GM12878 (cell line): Measurements from ENCODE around the gene SLC9B1. TPM values are rescaled to one million over a fixed set of nuclear protein-coding genes. Genes with fewer than 3 reads are reported as not detected.

Experiments
- BRCA1 ChIP-seq: IDR thresholded peaks from 2 replicates; pipeline ENCODE4 v1.6.1; 2011; ENCODE audit warnings: low read depth, low read length, improper control_type of control experiment
- CEBPB ChIP-seq, 2 experiments: fragments of 150-350 bp in 1 of 2; IDR thresholded peaks; 2 replicates each; pipeline ENCODE4 v1.6.1; 2012 to 2014; ENCODE audit warnings: low read depth in 2 of 2, low read length in 2 of 2, borderline replicate concordance in 1 of 2, inconsistent platforms in 1 of 2
- ESRRA ChIP-seq: IDR thresholded peaks from 2 replicates; pipeline ENCODE4 v1.6.1; 2012; ENCODE audit warnings: mild to moderate bottlenecking, low read length, improper control_type of control experiment
- IRF4 ChIP-seq: IDR thresholded peaks from 2 replicates; pipeline ENCODE4 v1.6.1; 2011; ENCODE audit warnings: low read depth, low read length
- MTA2 ChIP-seq: fragments of 450-650 bp; IDR thresholded peaks from 2 replicates; pipeline ENCODE4 v1.6.1; 2016; ENCODE audit warnings: low read depth, mild to moderate bottlenecking, moderate library complexity
- MYB ChIP-seq: fragments of 150-350 bp; IDR thresholded peaks from 2 replicates; pipeline ENCODE4 v1.6.1; 2014; ENCODE audit warnings: mild to moderate bottlenecking, low read depth, low read length, borderline replicate concordance
- NFIC ChIP-seq: IDR thresholded peaks from 2 replicates; pipeline ENCODE4 v1.6.1; 2012; ENCODE audit warnings: low read depth, mild to moderate bottlenecking, inconsistent platforms, low read length, moderate library complexity
- POLR2AphosphoS5 ChIP-seq: IDR thresholded peaks from 2 replicates; pipeline ENCODE4 v1.6.1; 2011; ENCODE audit warnings: mild to moderate bottlenecking, low read length, inconsistent platforms
- RAD21 ChIP-seq: IDR thresholded peaks from 2 replicates; pipeline ENCODE4 v1.6.1; 2011; ENCODE audit warnings: mild to moderate bottlenecking, low read depth, low read length, moderate library complexity; ENCODE audit not compliant: insufficient read depth
- RAD51 ChIP-seq: fragments of 450-650 bp; IDR thresholded peaks from 2 replicates; pipeline ENCODE4 v1.6.1; 2016; ENCODE audit warnings: moderate library complexity, mild to moderate bottlenecking, inconsistent platforms
- RCOR1 ChIP-seq: conservative IDR thresholded peaks from 2 replicates; pipeline ENCODE4 v1.6.1; 2012; ENCODE audit warnings: low read depth, low read length, improper control_type of control experiment
- RUNX3 ChIP-seq: IDR thresholded peaks from 2 replicates; pipeline ENCODE4 v1.6.1; 2012; ENCODE audit warnings: low read length, inconsistent platforms
- SREBF1 ChIP-seq: IDR thresholded peaks from 2 replicates; pipeline ENCODE4 v1.6.1; 2012; ENCODE audit warnings: mild to moderate bottlenecking, low read length
- SREBF2 ChIP-seq: IDR thresholded peaks from 2 replicates; pipeline ENCODE4 v1.6.1; 2012; ENCODE audit warnings: mild to moderate bottlenecking, low read length
- SUPT20H ChIP-seq: IDR thresholded peaks from 2 replicates; pipeline ENCODE4 v1.6.1; 2011; ENCODE audit warnings: low read depth, mild to moderate bottlenecking, low read length, moderate library complexity, borderline replicate concordance; ENCODE audit not compliant: control insufficient read depth
- SUZ12 ChIP-seq: fragments of 200-600 bp; sonication (generic); IDR thresholded peaks from one replicate; pipeline ENCODE4 v1.6.1; 2018; ENCODE audit warnings: antibody characterized with exemption, mild to moderate bottlenecking; ENCODE audit not compliant: unreplicated experiment
- TAF1 ChIP-seq: IDR thresholded peaks from 2 replicates; pipeline ENCODE4 v1.6.1; 2011; ENCODE audit warnings: mild to moderate bottlenecking, low read depth, low read length, borderline replicate concordance
- TBL1XR1 ChIP-seq: IDR thresholded peaks from 2 replicates; pipeline ENCODE4 v1.6.1; 2012; ENCODE audit warnings: low read depth, low read length, improper control_type of control experiment
- WRNIP1 ChIP-seq: IDR thresholded peaks from 2 replicates; pipeline ENCODE4 v1.6.1; 2011; ENCODE audit warnings: low read depth, low read length, improper control_type of control experiment, borderline replicate concordance
- polyA plus RNA-seq, 11 experiments: library from polyadenylated mRNA; depleted of rRNA in 4 of 11; unstranded in 6 of 11; stranded (reverse) in 5 of 11; fragments of >200 nt; fragmentation: Nextera tagmentation in 4 of 11; fragmentation: Illumina TruSeq in 1 of 11; extraction: Ambion mirVana in 4 of 11; extraction: Trizol in 1 of 11; gene quantifications; 1 replicate in 1 of 11; 2 replicates in 10 of 11; pipeline versions ENCODE4 v1.2.1 to v1.2.3, GENCODE V29; 2011 to 2016; ENCODE audit warnings: inconsistent platforms in 2 of 11, missing spikeins in 2 of 11, low read depth in 1 of 11
- total RNA-seq, 4 experiments: library from RNA; depleted of rRNA in 3 of 4; stranded (reverse); fragments of >200 nt in 3 of 4; fragmentation: Illumina TruSeq in 1 of 4; extraction: Trizol in 1 of 4; gene quantifications; 2 replicates each; pipeline versions ENCODE4 v1.2.1 to v1.2.3, GENCODE V29; 2013 to 2021
- TF ChIP-seq, protein P1 (sequence below): fragments of 450-650 bp; IDR thresholded peaks from 2 replicates; pipeline ENCODE4 v1.6.1; 2017; ENCODE audit warnings: mild to moderate bottlenecking, low read depth, inconsistent platforms; ENCODE audit not compliant: poor library complexity, severe bottlenecking
- TF ChIP-seq, protein P2 (sequence below): fragments of 450-650 bp; IDR thresholded peaks from 2 replicates; pipeline ENCODE4 v1.6.1; 2016; ENCODE audit warnings: mild to moderate bottlenecking
- TF ChIP-seq, protein P3 (sequence below): fragments of 450-650 bp; formaldehyde crosslinking; IDR thresholded peaks from 2 replicates; pipeline ENCODE4 v1.4.0; 2020; ENCODE audit warnings: mild to moderate bottlenecking, moderate library complexity
- TF ChIP-seq, protein P4 (sequence below): IDR thresholded peaks from 2 replicates; pipeline ENCODE4 v1.6.1; 2012; ENCODE audit warnings: low read depth, low read length, improper control_type of control experiment

Gene SLC9B1
- total and polyA plus RNA-seq, 10 of the 15 experiments (the other 5 are each of a cell fraction or from before 2014, with no cell fraction given), result 1.0 to 3.5 (median 1.8) TPM

DNA sequence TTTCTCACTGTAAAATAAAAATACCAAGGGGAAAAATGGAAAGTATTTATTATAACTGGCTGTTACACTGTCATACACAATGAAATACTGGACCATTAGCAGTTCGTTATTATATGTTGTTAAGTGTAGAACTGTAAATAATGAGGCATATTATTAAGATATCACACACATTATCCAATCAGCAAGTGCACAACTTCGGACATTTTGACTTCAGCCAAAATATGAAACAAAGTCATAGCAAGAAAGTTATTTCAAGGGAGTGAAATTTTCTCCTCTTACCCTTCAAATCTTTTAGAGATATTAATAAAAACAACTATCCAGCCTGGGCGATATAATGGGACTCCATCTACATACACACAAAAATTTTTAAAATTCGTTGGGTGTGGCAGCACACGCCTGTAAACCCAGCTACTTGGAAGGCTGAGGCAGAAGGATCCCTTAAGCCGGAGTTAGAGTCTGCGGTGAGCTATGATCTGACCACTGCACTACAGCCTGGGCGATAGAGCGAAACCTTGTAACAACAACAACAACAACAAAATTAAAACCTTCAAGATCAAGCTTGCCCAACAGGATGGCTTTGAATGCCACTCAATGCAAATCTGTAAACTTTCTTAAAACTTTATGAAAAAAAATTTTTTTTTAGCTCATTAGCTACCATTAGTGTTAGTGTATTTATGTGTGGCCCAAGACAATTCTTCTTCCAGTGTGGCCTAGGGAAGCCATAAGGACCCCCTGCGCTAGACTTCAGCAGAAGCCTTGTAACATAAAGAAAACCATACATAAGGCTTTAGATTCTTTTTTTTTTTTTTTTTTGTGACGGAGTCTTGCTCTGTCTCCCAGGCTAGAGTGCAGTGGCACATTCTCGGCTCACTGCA, 152.0 kb downstream of the SLC9B1 start (continued):
- TF ChIP-seq BRCA1 (no peak), RUNX3 (peak; percentile 86), WRNIP1 (no peak), SUPT20H (no peak), TBL1XR1 (no peak), TAF1 (no peak), SREBF2 (no peak), NFIC (peak; percentile 46; the same call in 1 of the 2 replicates), MYB (no peak), SUZ12 (no peak), RCOR1 (no peak), SREBF1 (no peak), RAD21 (no peak), MTA2 (no peak), CEBPB (IDR thresholded peaks at IDR 0.05; ENCODE audit: borderline replicate concordance in 1 of 2, low read depth in 2 of 2, low read length in 2 of 2) (no peak), ESRRA (no peak), RAD51 (no peak; the same call in 1 of the 2 replicates), POLR2AphosphoS5 (0 out of 2 replicates have a peak, but pooled peaks have one; percentile 32), IRF4 (no peak)
- TF ChIP-seq, protein P1, sequence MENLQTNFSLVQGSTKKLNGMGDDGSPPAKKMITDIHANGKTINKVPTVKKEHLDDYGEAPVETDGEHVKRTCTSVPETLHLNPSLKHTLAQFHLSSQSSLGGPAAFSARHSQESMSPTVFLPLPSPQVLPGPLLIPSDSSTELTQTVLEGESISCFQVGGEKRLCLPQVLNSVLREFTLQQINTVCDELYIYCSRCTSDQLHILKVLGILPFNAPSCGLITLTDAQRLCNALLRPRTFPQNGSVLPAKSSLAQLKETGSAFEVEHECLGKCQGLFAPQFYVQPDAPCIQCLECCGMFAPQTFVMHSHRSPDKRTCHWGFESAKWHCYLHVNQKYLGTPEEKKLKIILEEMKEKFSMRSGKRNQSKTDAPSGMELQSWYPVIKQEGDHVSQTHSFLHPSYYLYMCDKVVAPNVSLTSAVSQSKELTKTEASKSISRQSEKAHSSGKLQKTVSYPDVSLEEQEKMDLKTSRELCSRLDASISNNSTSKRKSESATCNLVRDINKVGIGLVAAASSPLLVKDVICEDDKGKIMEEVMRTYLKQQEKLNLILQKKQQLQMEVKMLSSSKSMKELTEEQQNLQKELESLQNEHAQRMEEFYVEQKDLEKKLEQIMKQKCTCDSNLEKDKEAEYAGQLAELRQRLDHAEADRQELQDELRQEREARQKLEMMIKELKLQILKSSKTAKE, result peak; percentile 56
- TF ChIP-seq, protein P2, sequence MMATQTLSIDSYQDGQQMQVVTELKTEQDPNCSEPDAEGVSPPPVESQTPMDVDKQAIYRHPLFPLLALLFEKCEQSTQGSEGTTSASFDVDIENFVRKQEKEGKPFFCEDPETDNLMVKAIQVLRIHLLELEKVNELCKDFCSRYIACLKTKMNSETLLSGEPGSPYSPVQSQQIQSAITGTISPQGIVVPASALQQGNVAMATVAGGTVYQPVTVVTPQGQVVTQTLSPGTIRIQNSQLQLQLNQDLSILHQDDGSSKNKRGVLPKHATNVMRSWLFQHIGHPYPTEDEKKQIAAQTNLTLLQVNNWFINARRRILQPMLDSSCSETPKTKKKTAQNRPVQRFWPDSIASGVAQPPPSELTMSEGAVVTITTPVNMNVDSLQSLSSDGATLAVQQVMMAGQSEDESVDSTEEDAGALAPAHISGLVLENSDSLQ, result peak; percentile 56; the same call in 1 of the 2 replicates
- TF ChIP-seq, protein P3, sequence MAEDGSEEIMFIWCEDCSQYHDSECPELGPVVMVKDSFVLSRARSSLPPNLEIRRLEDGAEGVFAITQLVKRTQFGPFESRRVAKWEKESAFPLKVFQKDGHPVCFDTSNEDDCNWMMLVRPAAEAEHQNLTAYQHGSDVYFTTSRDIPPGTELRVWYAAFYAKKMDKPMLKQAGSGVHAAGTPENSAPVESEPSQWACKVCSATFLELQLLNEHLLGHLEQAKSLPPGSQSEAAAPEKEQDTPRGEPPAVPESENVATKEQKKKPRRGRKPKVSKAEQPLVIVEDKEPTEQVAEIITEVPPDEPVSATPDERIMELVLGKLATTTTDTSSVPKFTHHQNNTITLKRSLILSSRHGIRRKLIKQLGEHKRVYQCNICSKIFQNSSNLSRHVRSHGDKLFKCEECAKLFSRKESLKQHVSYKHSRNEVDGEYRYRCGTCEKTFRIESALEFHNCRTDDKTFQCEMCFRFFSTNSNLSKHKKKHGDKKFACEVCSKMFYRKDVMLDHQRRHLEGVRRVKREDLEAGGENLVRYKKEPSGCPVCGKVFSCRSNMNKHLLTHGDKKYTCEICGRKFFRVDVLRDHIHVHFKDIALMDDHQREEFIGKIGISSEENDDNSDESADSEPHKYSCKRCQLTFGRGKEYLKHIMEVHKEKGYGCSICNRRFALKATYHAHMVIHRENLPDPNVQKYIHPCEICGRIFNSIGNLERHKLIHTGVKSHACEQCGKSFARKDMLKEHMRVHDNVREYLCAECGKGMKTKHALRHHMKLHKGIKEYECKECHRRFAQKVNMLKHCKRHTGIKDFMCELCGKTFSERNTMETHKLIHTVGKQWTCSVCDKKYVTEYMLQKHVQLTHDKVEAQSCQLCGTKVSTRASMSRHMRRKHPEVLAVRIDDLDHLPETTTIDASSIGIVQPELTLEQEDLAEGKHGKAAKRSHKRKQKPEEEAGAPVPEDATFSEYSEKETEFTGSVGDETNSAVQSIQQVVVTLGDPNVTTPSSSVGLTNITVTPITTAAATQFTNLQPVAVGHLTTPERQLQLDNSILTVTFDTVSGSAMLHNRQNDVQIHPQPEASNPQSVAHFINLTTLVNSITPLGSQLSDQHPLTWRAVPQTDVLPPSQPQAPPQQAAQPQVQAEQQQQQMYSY (CRISPR knock-in tag), result no peak
- TF ChIP-seq, protein P4, sequence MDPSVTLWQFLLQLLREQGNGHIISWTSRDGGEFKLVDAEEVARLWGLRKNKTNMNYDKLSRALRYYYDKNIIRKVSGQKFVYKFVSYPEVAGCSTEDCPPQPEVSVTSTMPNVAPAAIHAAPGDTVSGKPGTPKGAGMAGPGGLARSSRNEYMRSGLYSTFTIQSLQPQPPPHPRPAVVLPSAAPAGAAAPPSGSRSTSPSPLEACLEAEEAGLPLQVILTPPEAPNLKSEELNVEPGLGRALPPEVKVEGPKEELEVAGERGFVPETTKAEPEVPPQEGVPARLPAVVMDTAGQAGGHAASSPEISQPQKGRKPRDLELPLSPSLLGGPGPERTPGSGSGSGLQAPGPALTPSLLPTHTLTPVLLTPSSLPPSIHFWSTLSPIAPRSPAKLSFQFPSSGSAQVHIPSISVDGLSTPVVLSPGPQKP, result no peak
